Neural cell (in vitro differentiated cells): Measurements from ENCODE around the gene SERPINB3. TPM values are rescaled to one million over a fixed set of nuclear protein-coding genes. Genes with fewer than 3 reads are reported as not detected.

Experiments used
- H2AFZ ChIP-seq: fragments of 200-600, 300-800 bp; sonication (generic), shearing (Covaris generic); 2 replicates; pipeline ENCODE4 v1.6.0; 2014; ENCODE audit warnings: low read depth, mild to moderate bottlenecking, antibody characterized with exemption, low read length, moderate library complexity
- H3F3A ChIP-seq: fragments of 200-600 bp; shearing (Covaris generic); 2 replicates; pipeline ENCODE4 v1.6.1; 2016; ENCODE audit warnings: mild to moderate bottlenecking, moderate library complexity, mixed read lengths, antibody characterized with exemption, low read length; ENCODE audit not compliant: insufficient read depth, poor library complexity, severe bottlenecking
- H3K27ac ChIP-seq: fragments of 200-600, 300-800 bp; sonication (generic), shearing (Covaris generic); 2 replicates; pipeline ENCODE4 v1.5.1; 2014; ENCODE audit warnings: mild to moderate bottlenecking, low read length, moderate library complexity
- H3K27me3 ChIP-seq: fragments of 300-800, 200-600 bp; sonication (generic), shearing (Covaris generic); 2 replicates; pipeline ENCODE4 v1.6.0; 2014; ENCODE audit warnings: mild to moderate bottlenecking, low read depth, low read length, moderate library complexity; ENCODE audit not compliant: insufficient read depth
- H3K36me3 ChIP-seq: fragments of 300-800, 200-600 bp; sonication (generic), shearing (Covaris generic); 2 replicates; pipeline ENCODE4 v1.5.1; 2014; ENCODE audit warnings: mild to moderate bottlenecking, antibody characterized with exemption, low read length, moderate library complexity; ENCODE audit not compliant: insufficient read depth
- H3K4me2 ChIP-seq: fragments of 300-800, 200-600 bp; sonication (generic), shearing (Covaris generic); 2 replicates; pipeline ENCODE4 v1.6.0; 2014; ENCODE audit warnings: mild to moderate bottlenecking, low read length
- H3K4me3 ChIP-seq: fragments of 300-800, 200-600 bp; sonication (generic), shearing (Covaris generic); 2 replicates; pipeline ENCODE4 v1.5.1; 2014; ENCODE audit warnings: mild to moderate bottlenecking, low read length, moderate library complexity
- H3K79me2 ChIP-seq: fragments of 200-600 bp; shearing (Covaris generic); replicated peaks from 2 replicates; pipeline ENCODE4 v1.6.0; 2014; ENCODE audit warnings: mild to moderate bottlenecking, low read length, moderate library complexity; ENCODE audit not compliant: insufficient read depth
- H3K9ac ChIP-seq: fragments of 300-800, 200-600 bp; sonication (generic), shearing (Covaris generic); 2 replicates; pipeline ENCODE4 v1.6.1; 2016; ENCODE audit warnings: mild to moderate bottlenecking, low read length, mixed read lengths
- H3K9me2 ChIP-seq: fragments of 200-600 bp; shearing (Covaris generic); 2 replicates; pipeline ENCODE4 v1.6.1; 2016; ENCODE audit warnings: mild to moderate bottlenecking, low read length, mixed read lengths; ENCODE audit not compliant: insufficient read depth
- H3K9me3 ChIP-seq: fragments of 200-600, 300-800 bp; sonication (generic), shearing (Covaris generic); 2 replicates; pipeline ENCODE4 v1.6.1; 2016; ENCODE audit warnings: mild to moderate bottlenecking, mixed run types, low read length, moderate library complexity, mixed read lengths
- H4K20me1 ChIP-seq: fragments of 200-600 bp; shearing (Covaris generic); 2 replicates; pipeline ENCODE4 v1.6.1; 2016; ENCODE audit warnings: mild to moderate bottlenecking, mixed run types; ENCODE audit not compliant: insufficient read depth
- EP300 ChIP-seq: fragments of 450-650 bp; conservative IDR thresholded peaks from 2 replicates; pipeline ENCODE4 v1.6.1; 2014; ENCODE audit warnings: antibody characterized with exemption, mild to moderate bottlenecking, moderate library complexity; ENCODE audit not compliant: poor library complexity, severe bottlenecking
- RAD21 ChIP-seq: fragments of 450-650 bp; conservative IDR thresholded peaks from 2 replicates; pipeline ENCODE4 v1.6.1; 2014; ENCODE audit warnings: antibody characterized with exemption, mild to moderate bottlenecking, moderate library complexity
- REST ChIP-seq: IDR thresholded peaks from 2 replicates; pipeline ENCODE4 v1.6.1; 2012; ENCODE audit warnings: borderline replicate concordance
- SMC3 ChIP-seq: fragments of 450-650 bp; conservative IDR thresholded peaks from 2 replicates; pipeline ENCODE4 v1.6.1; 2014; ENCODE audit warnings: antibody characterized with exemption, mild to moderate bottlenecking, moderate library complexity; ENCODE audit not compliant: poor library complexity
- polyA plus RNA-seq: library from polyadenylated mRNA; depleted of rRNA; stranded (reverse); fragments of >200 nt; gene quantifications from 2 replicates; pipeline ENCODE4 v1.2.3, GENCODE V29; 2014

SERPINB3 gene
- polyA plus RNA-seq, 1 donor from 2014 or later = not detected

- Histone ChIP-seq H3K79me2 (no peaks in the 10 kb centered on the region), H3K9me2 (no peaks in the 10 kb centered on the region), H3K27me3 (no peaks in the 10 kb centered on the region), H3K9me3 (no peaks in the 10 kb centered on the region), H4K20me1 (no peaks in the 10 kb centered on the region), H3K36me3 (no peaks in the 10 kb centered on the region), H3K4me2 (no peak overlapping the region), H3K4me3 (no peak overlapping the region), H3K9ac (no peak overlapping the region), H3F3A (no peaks in the 10 kb centered on the region), H3K27ac (no peak overlapping the region), H2AFZ (no peak overlapping the region)
- TF ChIP-seq RAD21 = no peak
- TF ChIP-seq EP300 = no peak
- no peak for TF ChIP-seq REST
- no peak for TF ChIP-seq SMC3
These were observed 55.2 kb downstream of the SERPINB3 start for GRCh38 chr18:63606526-63606925.

Other genes with a start within 250 kb of the SERPINB3 start
- gene VPS4B, start 239.4 kb downstream of the SERPINB3 start, polyA plus RNA-seq = 25.6 and 30.5 TPM in 2 replicates
- gene SERPINB5, start 184.9 kb downstream of the SERPINB3 start, polyA plus RNA-seq = not detected in 2 replicates
- not detected in 2 replicates for gene SERPINB12, start 119.5 kb downstream of the SERPINB3 start, polyA plus RNA-seq
- gene SERPINB13, start 74.5 kb downstream of the SERPINB3 start, polyA plus RNA-seq = not detected in 2 replicates
- gene SERPINB4, start 17.6 kb downstream of the SERPINB3 start, polyA plus RNA-seq = not detected in 2 replicates
- not detected in 2 replicates for gene SERPINB11, start 41.1 kb upstream of the SERPINB3 start, polyA plus RNA-seq
- gene SERPINB7, start 113.5 kb upstream of the SERPINB3 start, polyA plus RNA-seq = not detected in 2 replicates
- gene SERPINB2, start 225.8 kb upstream of the SERPINB3 start, polyA plus RNA-seq = not detected in 2 replicates
- gene SERPINB10, start 246.1 kb upstream of the SERPINB3 start, polyA plus RNA-seq = not detected in 2 replicates